NCI-H1694 (cell line): ENCODE data around the gene EPC2.

Experiments used
- DNase-seq: peaks from one replicate; lab custom pipeline; 2025; lab: John Stamatoyannopoulos, UW

Gene EPC2

GRCh38 chr2:148810081-148810480 is 165.5 kb downstream of the EPC2 start:
- no peak for DNase-seq

GRCh38 chr2:148812306-148812705 is 167.8 kb downstream of the EPC2 start:
- DNase-seq: peak; percentile 49

- DNase-seq: no peak
Measured at GRCh38 chr2:148813603-148814065, 169.1 kb downstream of the EPC2 start.

- DNase-seq: no peak
Measured at GRCh38 chr2:148814143-148814859, 169.8 kb downstream of the EPC2 start.

DNA sequence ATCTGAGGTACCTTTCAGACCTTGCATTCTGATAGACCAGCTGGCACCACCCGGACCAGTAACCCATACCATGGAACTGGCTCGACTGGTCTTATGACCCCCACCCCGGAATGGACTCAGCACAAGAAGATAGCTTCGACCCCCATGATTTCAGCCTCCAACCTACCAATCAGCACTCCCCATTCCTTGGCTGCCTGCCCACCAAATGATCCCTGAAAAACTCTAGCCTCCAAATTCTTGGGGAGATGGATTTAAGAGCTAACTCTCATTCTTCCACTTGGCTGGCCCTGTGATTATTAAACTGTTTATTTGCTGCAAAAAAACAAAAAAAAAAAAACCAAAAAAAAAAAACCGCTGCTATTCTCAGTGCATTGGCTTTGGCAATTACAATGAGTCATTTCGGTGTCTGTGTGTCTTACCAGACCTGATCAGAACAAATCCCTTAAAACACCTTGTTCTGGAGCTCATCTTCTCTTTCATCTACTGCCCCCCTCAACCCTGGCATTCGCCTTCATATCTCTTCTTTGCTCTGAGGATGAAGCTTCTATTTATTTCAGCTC is 170.4 kb downstream of the EPC2 start:
- no peak for DNase-seq

- DNase-seq: no peak
Measured at GRCh38 chr2:148816176-148816575, 171.6 kb downstream of the EPC2 start.

DNA sequence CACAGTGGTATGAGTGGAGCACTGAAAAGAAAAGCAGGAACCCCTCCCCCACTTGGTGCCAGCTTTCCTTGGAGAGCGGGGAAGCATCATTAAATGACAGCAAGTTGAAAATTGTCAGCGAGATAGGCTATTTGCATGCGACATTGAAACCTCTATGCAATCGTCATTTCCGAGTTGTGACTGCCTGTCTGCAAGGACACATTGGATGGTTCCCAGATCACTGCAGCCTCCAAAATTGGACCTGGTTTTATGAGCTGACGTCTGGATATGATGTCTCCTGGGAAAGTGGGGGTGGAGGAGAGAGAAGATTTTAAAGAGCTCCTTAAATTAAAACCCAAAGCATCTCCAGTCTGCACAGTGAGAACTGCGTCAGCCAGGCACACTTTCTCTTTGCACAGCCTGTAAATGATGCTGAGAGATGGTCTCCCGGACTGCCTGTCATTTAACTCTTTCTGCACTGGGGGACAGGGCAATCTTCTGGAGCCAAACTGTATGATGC is 172.7 kb downstream of the EPC2 start:
- peak; percentile 32 for DNase-seq

- DNase-seq: no peak
Measured at GRCh38 chr2:148819019-148819585, 174.6 kb downstream of the EPC2 start.

GRCh38 chr2:148824190-148824589 is 179.6 kb downstream of the EPC2 start:
- DNase-seq: no peak

- no peak for DNase-seq
Measured at GRCh38 chr2:148826791-148827190, 182.2 kb downstream of the EPC2 start.

DNA sequence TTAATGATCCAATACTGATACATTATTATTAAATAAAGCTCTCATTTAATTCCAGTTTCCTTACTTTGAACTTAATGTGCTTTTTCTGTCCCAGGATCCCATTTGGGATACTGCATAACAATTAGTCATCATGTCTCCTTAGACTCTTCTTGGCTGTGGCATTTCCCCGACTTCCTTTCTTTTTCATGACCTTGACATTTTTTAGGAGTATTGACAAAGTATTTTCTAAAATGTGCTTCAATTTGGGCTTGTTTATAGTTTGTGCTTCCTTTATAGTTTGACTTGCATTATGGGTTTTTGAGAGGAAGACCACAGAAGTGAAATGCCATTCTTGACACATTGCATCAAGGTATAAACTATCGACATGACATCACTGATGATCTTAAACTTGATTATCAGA is 184.4 kb downstream of the EPC2 start:
- DNase-seq: no peak

DNA sequence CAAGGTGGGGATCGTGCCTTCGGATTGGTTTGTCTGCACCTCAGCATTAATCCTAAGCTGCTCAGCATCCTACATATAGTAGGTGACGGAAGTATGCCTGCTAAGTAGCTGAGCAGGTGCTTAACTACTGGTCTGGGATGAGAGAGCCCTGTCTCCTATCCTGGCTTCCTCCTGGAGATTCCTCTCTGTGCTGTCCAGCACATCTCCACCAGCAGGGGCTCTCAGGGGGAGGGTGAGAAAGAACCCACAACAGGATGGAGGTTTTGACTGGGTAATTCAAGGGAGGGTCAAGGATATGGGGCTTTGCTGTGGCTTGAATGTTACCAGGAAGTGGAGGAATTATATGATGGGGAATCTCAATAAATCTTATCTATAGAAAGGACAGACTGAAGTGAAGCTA is 185.1 kb downstream of the EPC2 start:
- no peak for DNase-seq

DNA sequence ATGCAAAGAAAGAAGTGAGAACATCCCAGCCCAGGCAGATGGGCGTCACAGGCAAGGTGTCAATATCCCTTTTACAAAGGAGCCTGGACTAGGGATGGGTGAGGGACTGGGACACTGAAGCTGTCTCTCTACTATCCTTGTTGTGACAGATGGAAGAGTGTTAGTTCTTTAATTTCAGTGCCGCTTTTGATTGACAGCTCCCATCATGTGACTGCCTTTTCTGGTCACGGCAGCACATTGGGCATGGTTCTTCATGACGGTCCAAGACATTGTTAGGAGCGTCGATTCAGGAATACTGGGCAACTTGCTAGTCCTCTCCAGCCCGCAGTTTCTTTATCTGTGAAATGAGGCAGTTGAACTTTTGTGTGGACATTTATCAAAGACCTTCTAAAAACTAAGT is 188.1 kb downstream of the EPC2 start:
- no peak for DNase-seq
